ENCODE measurements around the gene PKIB.
"Not testable (repeated sequence)": the region's sequence is repeated elsewhere in the genome, so short reads cannot be mapped to it uniquely, and the experiment has no call there.

The PKIB gene

DNA sequence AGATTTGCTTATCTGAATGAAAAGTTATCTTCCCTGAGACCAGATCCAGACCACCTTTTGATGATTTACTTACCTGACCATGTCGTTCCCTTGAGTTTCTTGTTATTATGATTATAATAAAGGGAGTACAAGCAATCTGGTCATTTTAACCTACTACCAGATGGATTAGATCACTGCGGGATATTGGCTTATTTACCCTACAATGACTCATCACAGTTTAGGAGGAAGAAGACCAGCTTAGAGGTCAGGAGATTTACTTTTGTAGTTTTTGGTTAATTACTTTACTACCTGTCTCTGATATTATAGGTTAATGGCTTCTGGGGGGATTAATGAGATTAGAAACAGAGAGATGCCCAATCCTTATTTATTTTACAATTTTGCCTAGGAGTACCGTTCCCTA lies 10.7 kb downstream of the PKIB start:
- no peak for DNase-seq (ENCODE audit: low read depth)

GRCh38 chr6:122621638-122622037 lies 11.4 kb downstream of the PKIB start:
- no peak for DNase-seq (ENCODE audit: low read depth)

DNA sequence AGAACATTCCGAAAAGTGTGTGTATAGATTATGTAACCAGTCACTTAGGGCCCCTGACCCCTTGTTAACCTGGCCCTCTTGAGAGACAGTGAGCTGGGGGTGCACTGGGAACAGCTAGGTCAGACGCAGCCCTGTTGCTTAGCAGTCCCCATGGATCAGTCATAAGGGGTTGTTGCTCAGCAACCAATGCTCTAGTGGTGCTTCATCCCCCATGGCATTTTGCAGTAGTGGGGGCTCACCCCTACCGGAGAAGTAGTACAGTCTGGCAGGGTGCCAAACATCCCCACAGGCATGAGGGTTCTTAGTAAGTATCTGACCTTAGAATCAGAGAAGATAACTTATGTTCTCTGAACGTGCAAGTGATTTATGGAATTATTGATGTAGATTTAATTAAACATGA lies 12.3 kb downstream of the PKIB start:
- DNase-seq (ENCODE audit: low read depth): no peak

GRCh38 chr6:122623279-122623678 lies 13.1 kb downstream of the PKIB start:
- no peak for DNase-seq (ENCODE audit: low read depth)

DNA sequence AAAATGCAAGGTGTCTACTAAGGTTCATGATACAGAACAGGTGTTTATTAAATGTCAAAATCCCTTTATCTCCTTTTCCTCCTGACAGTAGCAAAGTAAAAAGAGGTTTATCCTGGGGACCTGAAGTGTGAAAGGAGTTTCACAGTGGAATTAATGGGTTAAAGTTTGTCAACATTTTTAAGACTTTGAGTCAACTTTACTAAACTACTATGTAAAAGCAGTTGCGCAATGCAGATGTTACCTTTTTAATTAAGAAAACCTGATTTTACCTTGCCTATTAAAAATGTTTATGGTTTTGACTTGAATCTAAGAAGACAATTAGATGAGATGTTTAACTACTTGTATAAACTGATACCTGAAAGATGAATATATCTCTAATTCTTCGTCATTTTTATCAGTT lies 14.6 kb downstream of the PKIB start:
- no peak for DNase-seq (ENCODE audit: low read depth)

- no peak for DNase-seq (ENCODE audit: low read depth)
Observed at GRCh38 chr6:122628714-122629113, 18.5 kb downstream of the PKIB start.

DNA sequence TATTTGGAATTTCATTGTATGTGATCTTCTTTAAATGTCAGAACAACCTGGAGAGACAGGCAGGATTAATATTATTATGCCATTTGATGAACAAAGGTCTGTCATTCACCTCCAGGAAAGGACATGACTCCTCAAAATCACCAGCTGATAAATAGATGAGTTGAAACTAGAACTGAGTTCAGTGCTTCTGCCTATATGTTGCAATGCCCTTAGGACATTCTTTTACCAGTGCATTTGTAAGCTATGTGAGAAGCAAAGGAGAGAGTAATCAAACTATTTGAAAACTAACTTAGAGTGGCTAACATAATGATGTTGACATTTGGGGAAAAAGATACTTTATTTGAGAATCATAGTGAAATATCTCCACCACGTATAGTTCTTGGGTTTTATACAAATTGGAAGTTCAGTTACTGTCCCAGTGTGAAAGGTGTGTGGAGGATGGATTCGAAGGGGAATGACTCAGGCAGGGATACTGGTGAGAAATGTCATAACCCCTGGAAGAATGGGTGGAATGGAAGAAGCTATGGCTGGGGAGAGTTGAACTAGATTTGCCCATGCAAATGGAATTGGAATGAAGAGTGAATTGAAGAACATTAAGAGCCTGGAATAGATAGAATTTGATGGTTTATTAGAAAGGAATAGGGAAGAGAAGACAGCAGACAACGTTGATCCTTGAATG lies 21.5 kb downstream of the PKIB start:
- DNase-seq (ENCODE audit: low read depth): no peak

DNA sequence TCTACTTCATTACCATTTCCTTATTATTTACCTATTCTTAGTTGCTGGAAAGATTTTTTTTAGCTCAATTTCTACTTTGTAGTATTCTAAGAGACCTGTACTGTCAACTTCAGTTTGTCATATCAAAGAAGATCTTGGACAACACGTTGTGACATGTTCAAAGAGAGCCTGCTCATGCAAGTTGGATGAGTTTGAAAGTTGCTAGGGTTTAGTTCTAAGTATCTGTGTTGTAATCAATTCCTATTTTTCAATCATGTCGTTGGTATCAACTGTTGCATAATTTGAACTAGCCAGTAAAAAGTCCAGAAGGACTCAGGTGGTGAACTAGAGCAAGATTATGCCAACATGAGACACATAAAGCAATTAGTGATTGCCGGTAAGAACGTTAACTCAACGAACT lies 30.2 kb downstream of the PKIB start:
- DNase-seq (ENCODE audit: low read depth): no peak

DNA sequence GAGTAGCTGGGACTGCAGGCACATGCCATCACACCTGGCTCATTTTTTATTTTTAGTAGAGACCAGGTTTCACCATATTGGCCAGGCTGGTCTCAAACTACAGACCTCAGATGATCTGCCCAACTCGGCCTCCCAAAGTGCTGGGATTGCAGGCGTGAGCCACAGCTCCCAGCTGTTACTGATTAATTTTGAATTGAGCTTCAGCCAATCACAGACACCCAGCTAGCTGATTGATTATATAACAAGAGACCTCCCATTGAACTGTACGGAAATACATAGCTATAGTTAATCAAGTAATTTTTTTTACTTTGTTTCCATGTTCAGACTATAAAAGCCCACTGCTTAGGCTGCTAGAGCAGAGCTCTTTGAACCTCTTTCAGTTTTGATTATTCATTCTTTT lies 31.6 kb downstream of the PKIB start:
- no peak for DNase-seq (ENCODE audit: low read depth)

DNA sequence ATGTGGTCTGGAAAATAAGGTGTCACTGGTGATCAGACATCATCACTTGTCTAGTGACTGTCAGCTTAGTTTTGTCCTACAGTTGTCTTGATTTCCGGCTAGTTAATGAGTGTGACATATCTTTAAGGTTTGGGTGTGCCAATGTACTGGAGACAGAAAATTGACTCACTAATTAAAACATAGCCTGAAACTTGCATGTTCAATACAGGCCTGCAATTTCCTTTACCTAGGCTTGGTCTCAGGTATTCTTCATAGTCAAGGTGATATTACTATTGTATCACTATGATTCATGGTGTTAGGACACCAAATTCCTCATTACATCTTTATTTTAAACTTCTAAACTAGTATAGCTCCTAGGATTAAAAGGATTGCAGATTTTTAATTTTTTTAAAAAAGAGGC lies 32.4 kb downstream of the PKIB start:
- not testable (repeated sequence) for DNase-seq (ENCODE audit: low read depth)

DNA sequence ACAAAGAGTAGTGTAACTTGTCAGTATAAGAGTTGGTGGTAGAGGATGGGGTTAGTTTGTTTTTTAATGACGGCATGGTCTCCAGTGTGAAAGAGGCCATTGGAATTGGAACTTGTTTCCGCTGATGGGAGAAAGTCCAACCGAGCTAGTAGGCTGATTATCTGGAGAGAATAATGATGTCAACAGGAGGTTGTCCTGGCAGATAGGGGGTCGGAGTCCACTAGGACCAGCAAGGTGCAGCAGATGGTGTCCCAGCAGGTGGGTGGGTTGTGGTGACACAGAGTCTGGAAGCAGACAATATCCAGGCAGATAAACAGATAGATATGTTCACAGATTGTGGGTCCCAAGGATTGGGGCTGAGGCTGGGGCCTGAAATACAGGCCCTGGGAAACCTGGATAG lies 35.1 kb downstream of the PKIB start:
- DNase-seq (ENCODE audit: low read depth): no peak

DNA sequence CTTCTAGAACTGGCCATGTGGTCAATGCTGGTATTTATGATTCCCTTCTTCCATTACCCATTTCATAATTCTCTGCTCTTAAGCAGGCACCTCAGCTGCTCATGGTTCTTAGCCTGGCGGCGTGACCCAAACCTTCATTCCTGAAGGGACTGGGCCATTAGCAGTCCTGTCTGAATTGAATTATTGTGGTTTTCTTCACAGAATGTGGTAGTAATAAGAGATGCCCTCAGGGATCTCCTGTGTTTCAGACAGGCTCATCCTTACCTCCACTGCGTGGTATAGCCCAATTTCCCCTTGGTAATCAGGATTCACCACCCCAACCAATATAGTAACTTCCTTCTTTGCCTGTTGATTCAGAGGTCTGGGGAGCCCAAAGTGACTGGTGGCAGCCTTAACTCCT lies 37.6 kb downstream of the PKIB start:
- DNase-seq (ENCODE audit: low read depth): no peak

GRCh38 chr6:122648726-122649125 lies 38.5 kb downstream of the PKIB start:
- DNase-seq (ENCODE audit: low read depth): no peak

GRCh38 chr6:122649701-122650100 lies 39.5 kb downstream of the PKIB start:
- no peak for DNase-seq (ENCODE audit: low read depth)

- DNase-seq (ENCODE audit: low read depth): no peak
Observed at GRCh38 chr6:122650403-122650802, 40.2 kb downstream of the PKIB start.

DNA sequence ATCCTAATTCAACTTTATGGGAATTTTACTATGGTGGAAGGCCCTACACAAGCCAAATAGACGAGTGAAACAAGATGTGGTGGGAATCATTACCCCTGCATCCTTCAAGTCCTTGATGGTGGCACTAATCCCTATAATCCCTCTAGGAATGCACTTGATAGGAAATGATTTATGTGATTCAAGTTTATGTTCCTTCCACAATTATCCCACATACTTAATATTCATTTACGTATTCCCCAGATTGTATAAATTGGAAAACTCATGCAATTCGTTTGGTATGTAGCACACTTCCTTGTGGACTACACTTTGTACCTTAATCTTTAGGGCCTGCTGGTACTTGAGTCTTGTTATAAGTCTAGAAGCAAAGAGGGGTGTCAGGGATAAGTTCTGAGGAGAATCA lies 40.8 kb downstream of the PKIB start:
- no peak for DNase-seq (ENCODE audit: low read depth)

- no peak for DNase-seq (ENCODE audit: low read depth)
Observed at GRCh38 chr6:122651604-122652003, 41.4 kb downstream of the PKIB start.

GRCh38 chr6:122652431-122652830 lies 42.2 kb downstream of the PKIB start:
- no peak for DNase-seq (ENCODE audit: low read depth)

- no peak for DNase-seq (ENCODE audit: low read depth)
Observed at GRCh38 chr6:122653094-122653493, 42.9 kb downstream of the PKIB start.

- no peak for DNase-seq (ENCODE audit: low read depth)
Observed at GRCh38 chr6:122654012-122654411, 43.8 kb downstream of the PKIB start.

DNA sequence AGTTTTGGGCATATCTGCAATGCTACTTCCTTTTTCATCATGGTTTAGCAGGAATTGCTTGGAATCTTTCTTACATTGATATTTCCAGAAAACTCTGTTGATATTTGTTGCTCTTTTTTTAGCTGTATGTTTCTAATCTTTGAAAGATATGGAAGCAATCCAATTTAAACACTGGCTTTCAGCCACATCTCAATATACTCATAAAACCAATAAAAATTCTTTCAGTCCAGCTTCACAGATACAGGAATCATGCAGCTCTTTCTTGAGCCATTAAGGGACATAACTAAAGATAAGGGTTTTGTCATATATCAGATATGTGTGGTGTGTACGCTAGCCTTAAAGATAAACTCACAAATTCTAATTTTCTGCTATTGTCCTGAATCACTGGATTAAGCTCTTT lies 47.4 kb downstream of the PKIB start:
- no peak for DNase-seq (ENCODE audit: low read depth)

GRCh38 chr6:122660296-122660695 lies 50.1 kb downstream of the PKIB start:
- no peak for DNase-seq (ENCODE audit: low read depth)

- DNase-seq (ENCODE audit: low read depth): no peak
Observed at GRCh38 chr6:122663981-122664380, 53.8 kb downstream of the PKIB start.

- DNase-seq (ENCODE audit: low read depth): no peak
Observed at GRCh38 chr6:122665929-122666328, 55.7 kb downstream of the PKIB start.

DNA sequence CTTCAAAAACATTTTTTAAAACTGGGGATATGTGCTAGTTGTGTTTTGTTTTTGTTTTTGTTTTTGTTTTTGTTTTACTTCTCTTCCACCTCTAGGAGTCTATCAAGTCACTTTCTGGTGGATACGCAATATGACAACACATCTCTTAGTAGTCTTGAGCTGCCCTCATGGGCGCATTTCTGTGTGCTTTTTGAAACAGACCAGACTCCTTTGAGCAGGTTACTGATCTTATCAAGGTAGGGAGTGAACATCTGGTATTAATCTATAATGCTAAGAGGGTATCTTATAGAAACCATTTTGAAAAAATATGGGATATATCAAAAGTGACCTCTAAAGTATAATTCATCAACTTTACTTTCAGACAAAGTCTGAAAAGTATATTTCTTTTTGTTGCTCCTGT lies 56.2 kb downstream of the PKIB start:
- DNase-seq (ENCODE audit: low read depth): no peak

All from stimulated activated CD8-positive, alpha-beta memory T cell treated with anti-CD3 and anti-CD28 coated beads, Interleukin-12 subunit alpha, Interleukin-12 subunit beta, amount 100 ng/mL, for 4 hours (primary cell).